RWPE1 (cell line): ENCODE results near the gene ADRM1.

Experiments
- CTCF ChIA-PET: fragments of 350-600 bp; sonication (Branson Sonifier 250); formaldehyde crosslinking; extraction: SDS; loops from one replicate; lab custom pipeline; 2021; lab: Yijun Ruan, JAX
- POLR2A ChIA-PET: fragments of 400-600 bp; formaldehyde crosslinking; extraction: SDS; loops from one replicate; lab custom pipeline; 2020; ENCODE audit warnings: antibody characterized with exemption; ENCODE audit not compliant: low non-redundant PET; lab: Yijun Ruan, JAX
- DNase-seq: peaks from one replicate; pipeline ENCODE4 v3.0.0; 2012; ENCODE audit warnings: low spot score
- H3K27ac ChIP-seq: fragments of 450-650 bp; 2 replicates; pipeline ENCODE4 v1.5.1; 2017
- TF ChIP-seq, protein P1 (sequence below): fragments of 450-650 bp; conservative IDR thresholded peaks from 2 replicates; pipeline ENCODE4 v1.5.1; 2017; ENCODE audit warnings: low read depth, mild to moderate bottlenecking

The ADRM1 gene

DNA sequence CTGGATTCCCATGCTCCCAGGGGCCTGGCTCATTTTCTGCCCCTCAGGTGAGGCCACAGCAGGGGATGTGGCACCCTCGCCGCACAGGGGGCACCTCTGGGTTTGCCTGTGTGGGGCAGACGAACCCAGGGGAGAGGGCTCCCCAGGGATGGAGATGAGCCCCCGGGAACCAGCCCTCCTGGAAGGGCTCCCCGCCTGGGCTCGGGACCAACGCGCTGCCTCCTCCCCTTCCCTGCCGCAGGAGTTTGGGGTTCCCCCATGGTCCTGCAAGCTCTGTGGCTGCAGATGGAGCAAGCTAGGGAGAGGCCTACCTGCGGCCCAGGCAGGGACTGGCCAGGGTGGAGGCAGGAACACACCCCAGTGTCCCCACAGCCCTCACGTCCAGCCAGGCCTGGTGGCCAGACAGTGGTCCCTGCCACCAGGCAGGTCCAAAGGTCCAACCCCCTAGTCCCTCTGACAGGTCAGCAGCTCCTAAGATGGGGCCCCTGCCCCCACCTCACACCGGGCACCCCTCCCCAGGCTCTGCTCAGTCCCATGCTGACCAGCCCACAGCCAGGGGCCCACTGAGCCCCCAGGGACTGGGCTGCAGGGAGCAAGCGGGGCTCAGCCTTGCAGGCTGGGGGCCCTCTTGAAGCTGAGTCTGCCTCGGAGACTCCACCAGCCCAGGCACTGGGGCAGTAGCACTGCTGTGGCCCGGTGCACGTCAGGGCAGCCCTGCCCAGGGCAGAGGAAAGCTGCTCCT is 50.7 kb downstream of the ADRM1 start:
- CTCF ChIA-PET = interaction anchor here (0.6 to 4.7 kb wide), 5 partner anchors 11 to 49 kb away, joined by 3 to 35 read pairs (median 4); no protein-coding TSS in a partner anchor
- POLR2A ChIA-PET = interaction anchor here (0.8 to 4.9 kb wide), 4 partner anchors 8 to 29 kb away, joined by 3 to 41 read pairs (median 4); partner anchors contain the start of gene LAMA5

DNA sequence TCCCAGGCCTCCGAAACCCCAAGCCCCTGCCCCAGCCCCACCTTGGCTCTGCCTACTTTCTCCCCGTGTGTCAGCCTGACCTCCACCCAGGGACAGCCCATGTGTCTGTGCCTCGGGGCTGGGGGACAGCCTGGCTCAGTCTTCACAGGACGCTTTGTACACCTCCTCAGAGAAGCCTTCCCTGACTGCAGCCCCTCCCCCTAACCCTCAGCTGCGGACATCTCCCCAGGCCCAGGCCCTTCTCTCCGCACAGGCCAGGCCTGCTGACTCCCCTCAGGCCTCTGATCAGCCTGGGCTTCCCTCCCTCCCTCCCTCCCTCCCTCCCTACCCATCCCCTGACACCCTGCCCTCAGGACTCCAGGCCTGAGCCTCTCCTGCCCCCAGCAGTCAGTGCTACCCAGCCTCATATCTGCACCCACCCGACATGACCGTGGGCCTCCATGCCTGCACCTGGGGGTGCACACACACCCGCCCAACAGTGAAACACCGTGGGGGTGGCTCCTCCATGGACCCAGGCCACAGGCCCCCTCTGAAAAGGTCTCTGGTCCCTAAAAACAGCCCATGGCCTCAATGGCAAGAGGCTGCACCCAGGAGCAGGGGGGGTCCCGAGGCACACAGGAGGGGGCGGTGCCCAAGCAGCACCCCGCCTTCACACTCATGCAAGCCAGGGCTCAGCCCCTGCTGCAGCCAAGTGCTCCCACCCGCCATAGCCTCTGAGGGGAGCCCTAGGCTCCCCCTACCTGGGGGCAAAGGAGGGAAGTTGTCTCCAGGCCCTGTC is 51.4 kb downstream of the ADRM1 start:
- H3K27ac ChIP-seq = peak overlapping the region; percentile 100
- DNase-seq = no peak
- CTCF ChIA-PET = interaction anchor here (0.6 to 4.7 kb wide), 2 partner anchors 28 to 49 kb away, joined by 3 to 35 read pairs; no protein-coding TSS in a partner anchor
- TF ChIP-seq, protein P1, sequence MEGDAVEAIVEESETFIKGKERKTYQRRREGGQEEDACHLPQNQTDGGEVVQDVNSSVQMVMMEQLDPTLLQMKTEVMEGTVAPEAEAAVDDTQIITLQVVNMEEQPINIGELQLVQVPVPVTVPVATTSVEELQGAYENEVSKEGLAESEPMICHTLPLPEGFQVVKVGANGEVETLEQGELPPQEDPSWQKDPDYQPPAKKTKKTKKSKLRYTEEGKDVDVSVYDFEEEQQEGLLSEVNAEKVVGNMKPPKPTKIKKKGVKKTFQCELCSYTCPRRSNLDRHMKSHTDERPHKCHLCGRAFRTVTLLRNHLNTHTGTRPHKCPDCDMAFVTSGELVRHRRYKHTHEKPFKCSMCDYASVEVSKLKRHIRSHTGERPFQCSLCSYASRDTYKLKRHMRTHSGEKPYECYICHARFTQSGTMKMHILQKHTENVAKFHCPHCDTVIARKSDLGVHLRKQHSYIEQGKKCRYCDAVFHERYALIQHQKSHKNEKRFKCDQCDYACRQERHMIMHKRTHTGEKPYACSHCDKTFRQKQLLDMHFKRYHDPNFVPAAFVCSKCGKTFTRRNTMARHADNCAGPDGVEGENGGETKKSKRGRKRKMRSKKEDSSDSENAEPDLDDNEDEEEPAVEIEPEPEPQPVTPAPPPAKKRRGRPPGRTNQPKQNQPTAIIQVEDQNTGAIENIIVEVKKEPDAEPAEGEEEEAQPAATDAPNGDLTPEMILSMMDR = no peak
- POLR2A ChIA-PET = interaction anchor here (1.1 to 4.9 kb wide), 2 partner anchors 9 to 12 kb away, joined by 3 to 41 read pairs; partner anchors contain the start of gene LAMA5

More for the DNA sequence above, 50.7 kb downstream of the ADRM1 start:
- no peak for DNase-seq
- TF ChIP-seq, protein P1 = no peak
- H3K27ac ChIP-seq = peak overlapping the region; percentile 100

DNA sequence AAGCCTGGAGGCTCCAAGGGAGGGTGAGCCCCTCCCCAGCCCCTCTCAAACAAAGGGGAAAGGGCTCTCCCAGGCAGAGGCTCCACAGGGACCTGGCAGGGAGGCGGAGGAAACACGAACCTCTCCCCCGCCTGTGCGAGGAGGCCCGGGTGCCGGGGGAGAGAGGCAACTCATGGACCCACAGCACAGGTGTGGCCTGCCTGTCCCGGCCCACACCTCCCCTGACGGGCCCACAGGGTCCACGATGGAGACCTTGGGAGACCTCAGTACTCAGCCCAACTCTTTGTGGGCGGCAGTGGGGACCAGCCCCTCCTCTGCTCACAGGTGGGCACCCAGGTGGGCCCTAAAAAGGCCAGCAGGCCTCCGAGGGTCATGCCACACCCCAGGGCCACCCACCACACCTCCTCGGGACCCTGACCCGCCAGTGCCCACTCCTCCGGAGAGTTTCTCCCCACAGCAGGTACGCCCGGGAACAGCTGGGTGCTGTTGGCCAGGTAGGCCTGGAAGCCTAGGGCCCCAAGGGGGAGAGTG is 52.1 kb downstream of the ADRM1 start:
- no peak for DNase-seq
- CTCF ChIA-PET = interaction anchor here (0.7 to 5.1 kb wide), 4 partner anchors 9 to 28 kb away, joined by 3 to 45 read pairs (median 8); no protein-coding TSS in a partner anchor
- POLR2A ChIA-PET = no interaction called here
- H3K27ac ChIP-seq = peak overlapping the region; percentile 100
- TF ChIP-seq, protein P1 = no peak

DNA sequence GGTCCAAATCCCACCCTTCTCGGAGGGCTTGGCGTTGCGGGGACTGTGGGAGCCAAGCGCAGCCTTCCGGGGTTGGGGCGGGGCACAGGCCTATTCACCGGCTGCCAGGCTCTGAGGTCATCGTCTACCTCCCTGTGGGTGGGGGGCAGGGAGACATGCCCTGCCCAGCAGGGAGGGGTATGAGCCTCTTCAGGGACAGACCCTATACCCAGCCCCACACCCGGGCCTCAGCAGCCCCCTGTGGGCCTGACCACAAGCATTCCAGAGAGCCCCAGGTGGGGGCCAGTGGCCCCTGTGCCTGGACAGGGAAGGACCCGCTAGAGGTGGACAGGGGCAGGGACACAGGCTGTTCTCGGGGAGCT is 52.7 kb downstream of the ADRM1 start:
- CTCF ChIA-PET = interaction anchor here (0.7 to 5.1 kb wide), 4 partner anchors 8 to 27 kb away, joined by 3 to 45 read pairs (median 8); no protein-coding TSS in a partner anchor
- DNase-seq = no peak
- H3K27ac ChIP-seq = peak overlapping the region; percentile 100

DNA sequence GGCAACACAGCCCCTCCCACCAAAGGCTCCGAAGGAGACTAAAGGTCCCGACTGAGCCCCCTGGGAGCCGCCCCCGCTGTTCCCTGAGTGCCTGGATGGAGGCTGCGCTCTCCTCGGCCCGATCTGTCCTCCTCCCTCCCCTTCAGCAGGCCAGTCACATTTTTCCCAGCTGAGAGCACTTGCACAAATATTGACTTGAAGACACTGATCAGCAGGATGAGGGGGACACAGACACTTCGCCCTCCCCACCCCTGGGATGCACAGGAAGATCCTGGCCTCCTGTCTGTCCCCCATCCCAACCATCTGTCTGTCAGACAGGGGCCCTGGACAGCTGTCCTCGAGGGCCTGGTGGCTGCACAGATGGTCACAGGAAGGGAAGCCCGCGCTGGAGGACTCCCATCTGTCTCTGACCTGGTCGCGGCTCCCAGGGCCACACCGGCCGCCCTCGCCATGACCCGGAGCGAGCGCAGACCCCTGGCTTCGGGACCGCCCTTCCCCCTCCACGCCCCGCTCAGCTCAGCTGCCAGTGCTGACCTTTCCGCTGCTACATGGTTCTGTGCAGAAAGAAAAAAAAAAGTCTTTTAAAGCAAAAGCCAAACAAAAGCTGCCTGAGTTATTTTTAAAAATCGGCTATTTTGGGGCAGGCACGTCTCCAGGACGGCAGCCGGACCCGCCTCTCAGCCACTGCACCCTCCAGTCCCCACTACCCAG is 53.2 kb downstream of the ADRM1 start:
- TF ChIP-seq, protein P1 = no peak
- no peak for DNase-seq
- H3K27ac ChIP-seq = peak overlapping the region; percentile 100
- ChIA-PET POLR2A (interaction anchor here (0.8 kb wide), 1 partner anchor 10 kb away, joined by 3 read pairs; no protein-coding TSS in a partner anchor), CTCF (interaction anchor here (0.6 to 5.1 kb wide), 9 partner anchors 8 to 1123 kb away, joined by 3 to 45 read pairs (median 4); no protein-coding TSS in a partner anchor)

More for the DNA sequence above, 52.7 kb downstream of the ADRM1 start:
- POLR2A ChIA-PET = interaction anchor here (0.8 kb wide), 1 partner anchor 10 kb away, joined by 3 read pairs; no protein-coding TSS in a partner anchor
- TF ChIP-seq, protein P1 = no peak
